ENCODE results near the gene ANKRD13D.
"Not testable (repeated sequence)": the region's sequence is repeated elsewhere in the genome, so short reads cannot be mapped to it uniquely, and the experiment has no call there.

The ANKRD13D gene

GRCh38 chr11:67304511-67305113, 15.5 kb downstream of the ANKRD13D start:
- DNase-seq: no peak

- DNase-seq: peak; percentile 9
Observed at GRCh38 chr11:67306769-67307544, 17.9 kb downstream of the ANKRD13D start.

DNA sequence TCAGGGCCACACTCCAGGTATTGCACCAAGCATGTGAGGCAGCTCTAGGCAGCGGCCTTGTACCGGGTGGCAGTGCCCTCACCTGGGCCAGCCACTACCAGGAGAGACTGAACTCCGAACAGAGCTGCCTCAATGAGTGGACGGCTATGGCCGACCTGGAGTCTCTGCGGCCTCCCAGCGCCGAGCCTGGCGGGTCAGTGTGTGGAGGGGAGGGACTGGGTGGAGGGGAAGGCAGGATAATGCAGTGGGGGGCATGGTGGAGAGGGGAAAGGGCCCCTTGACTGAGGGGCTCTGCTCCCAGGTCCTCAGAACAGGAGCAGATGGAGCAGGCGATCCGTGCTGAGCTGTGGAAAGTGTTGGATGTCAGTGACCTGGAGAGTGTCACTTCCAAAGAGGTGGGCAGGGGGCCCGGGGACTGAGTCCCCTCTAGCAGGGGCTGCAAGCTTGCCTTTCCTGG, 18.5 kb downstream of the ANKRD13D start:
- no peak for DNase-seq

GRCh38 chr11:67308031-67308866, 19.1 kb downstream of the ANKRD13D start:
- DNase-seq: no peak

GRCh38 chr11:67309166-67309565, 20.1 kb downstream of the ANKRD13D start:
- no peak for DNase-seq

GRCh38 chr11:67309661-67310061, 20.6 kb downstream of the ANKRD13D start:
- no peak for DNase-seq

- DNase-seq: no peak
Observed at GRCh38 chr11:67310246-67311050, 21.3 kb downstream of the ANKRD13D start.

- no peak for DNase-seq
Observed at GRCh38 chr11:67311051-67311555, 22.0 kb downstream of the ANKRD13D start.

GRCh38 chr11:67311556-67312082, 22.5 kb downstream of the ANKRD13D start:
- no peak for DNase-seq

- peak; percentile 34 for DNase-seq
Observed at GRCh38 chr11:67312187-67313021, 23.3 kb downstream of the ANKRD13D start.

DNA sequence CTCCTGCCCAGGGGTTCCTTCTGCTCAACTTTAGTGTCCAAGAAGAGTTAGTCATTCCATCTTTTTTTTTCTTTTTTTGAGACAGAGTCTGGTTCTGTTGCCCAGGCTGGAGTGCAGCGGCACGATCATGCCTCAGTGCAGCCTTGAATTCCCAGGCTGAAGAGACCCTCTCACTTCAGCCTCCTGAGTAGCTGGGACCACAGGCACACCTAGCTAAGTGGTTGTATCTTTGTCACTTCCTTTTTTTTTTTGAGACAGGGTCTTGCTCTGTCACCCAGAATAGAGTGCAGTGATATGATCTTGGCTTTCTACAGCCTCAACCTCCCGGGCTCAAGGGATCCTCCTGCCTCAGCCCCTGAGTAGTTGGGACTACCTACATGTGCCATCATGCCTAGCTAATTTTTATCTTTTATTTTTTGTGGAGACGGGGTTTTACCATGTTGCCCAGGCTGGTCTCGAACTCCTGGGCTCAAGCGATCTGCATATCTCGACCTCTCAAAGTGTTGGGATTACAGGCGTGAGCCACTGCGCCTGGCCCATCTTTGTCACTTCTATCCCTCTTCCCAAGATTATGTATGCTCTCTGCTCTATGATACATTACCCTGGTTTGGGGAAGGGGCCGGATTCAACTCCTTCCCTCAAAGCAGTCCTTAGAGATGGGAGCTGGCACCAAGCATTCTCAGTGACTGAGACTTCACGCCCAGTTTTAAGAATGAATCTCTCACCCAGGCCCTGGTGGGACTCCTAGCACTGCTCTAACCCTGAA, 24.2 kb downstream of the ANKRD13D start:
- DNase-seq: no peak

GRCh38 chr11:67314218-67314617, 25.1 kb downstream of the ANKRD13D start:
- DNase-seq: no peak

DNA sequence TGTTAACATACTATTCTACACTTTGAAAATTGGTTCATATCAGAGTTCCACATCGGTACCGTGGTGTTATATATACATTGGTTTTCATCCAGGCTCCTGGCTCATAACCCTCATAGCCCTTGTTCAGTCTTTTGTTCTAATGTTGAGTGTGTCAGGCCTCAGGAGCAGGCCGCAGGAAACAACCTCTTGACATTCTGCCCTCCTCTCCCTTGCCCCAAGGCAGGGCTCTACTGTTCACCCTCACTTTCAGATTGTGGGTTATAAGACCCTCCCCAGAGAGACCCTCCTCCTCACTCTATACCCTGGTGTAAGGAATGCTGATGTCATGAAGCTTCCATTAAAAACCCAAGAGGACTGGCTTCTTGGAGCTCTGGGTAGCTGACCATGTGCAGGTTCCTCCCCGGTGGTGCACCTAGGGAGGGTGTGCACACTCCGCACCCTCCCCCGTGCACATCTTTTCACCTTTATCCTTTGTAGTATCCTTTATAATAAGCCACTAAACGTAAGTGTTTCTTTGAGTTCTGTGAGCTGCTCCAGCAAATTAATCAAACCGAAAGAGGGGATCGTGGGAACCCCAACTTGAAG, 26.3 kb downstream of the ANKRD13D start:
- no peak for DNase-seq

- DNase-seq: no peak
Observed at GRCh38 chr11:67316882-67317204, 27.7 kb downstream of the ANKRD13D start.

GRCh38 chr11:67317205-67317887, 28.2 kb downstream of the ANKRD13D start:
- DNase-seq: peak; percentile 97

- DNase-seq: peak; percentile 38
Observed at GRCh38 chr11:67317888-67318555, 28.9 kb downstream of the ANKRD13D start.

- not testable (repeated sequence) for DNase-seq
Observed at GRCh38 chr11:67318876-67319275, 29.8 kb downstream of the ANKRD13D start.

DNA sequence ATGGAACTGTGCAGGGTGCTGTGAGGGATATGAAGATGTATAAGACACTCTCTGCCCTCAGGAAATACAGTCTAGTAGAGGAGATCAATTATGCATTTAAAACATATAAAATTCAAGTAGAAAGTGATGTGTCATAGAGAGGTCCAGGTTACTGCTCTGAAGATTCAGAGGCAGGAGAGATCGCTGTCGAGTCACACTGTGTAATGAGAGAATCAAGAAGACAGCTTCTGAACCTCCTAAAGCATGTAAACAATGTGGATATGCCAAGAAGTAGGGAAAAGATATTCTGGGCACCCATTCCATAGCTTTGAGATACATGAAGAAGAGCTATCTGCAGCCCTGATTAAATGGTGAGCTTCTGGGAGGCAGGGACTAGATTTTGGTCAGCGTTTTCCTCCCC, 30.9 kb downstream of the ANKRD13D start:
- no peak for DNase-seq

DNA sequence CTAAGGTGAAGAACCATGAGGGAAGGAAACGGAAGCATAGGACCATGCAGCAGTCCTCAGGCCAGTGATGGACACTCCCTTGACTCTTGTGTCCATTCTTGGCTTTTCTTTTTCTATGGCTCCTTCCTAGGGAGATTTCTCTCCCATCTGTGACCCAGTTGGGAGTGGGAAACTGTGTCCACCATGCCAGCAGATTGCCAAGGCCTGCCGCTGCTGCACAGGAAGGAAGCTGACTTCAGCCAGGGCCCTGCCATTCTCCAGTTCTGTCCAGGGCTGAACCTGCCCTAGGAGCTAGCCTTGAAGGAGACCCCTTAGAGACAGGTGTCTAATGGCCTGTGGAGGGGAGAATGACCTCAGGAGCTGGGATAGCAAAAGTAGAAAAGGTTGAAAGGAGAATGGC, 31.6 kb downstream of the ANKRD13D start:
- no peak for DNase-seq

Measured in activated naive CD4-positive, alpha-beta T cell treated with anti-CD3 and anti-CD28 coated beads, Interleukin-2, amount 50 U/mL, for 16 hours (primary cell).